Measurements from ENCODE around the gene LSAMP. TPM values are rescaled to one million over a fixed set of nuclear protein-coding genes. Genes with fewer than 3 reads are reported as not detected.

The LSAMP gene
- total and polyA plus RNA-seq, 2 of the 8 experiments (the other 6 are each of a cell fraction or from before 2014, with no cell fraction given) = 1.8 to 5.7 TPM

DNA sequence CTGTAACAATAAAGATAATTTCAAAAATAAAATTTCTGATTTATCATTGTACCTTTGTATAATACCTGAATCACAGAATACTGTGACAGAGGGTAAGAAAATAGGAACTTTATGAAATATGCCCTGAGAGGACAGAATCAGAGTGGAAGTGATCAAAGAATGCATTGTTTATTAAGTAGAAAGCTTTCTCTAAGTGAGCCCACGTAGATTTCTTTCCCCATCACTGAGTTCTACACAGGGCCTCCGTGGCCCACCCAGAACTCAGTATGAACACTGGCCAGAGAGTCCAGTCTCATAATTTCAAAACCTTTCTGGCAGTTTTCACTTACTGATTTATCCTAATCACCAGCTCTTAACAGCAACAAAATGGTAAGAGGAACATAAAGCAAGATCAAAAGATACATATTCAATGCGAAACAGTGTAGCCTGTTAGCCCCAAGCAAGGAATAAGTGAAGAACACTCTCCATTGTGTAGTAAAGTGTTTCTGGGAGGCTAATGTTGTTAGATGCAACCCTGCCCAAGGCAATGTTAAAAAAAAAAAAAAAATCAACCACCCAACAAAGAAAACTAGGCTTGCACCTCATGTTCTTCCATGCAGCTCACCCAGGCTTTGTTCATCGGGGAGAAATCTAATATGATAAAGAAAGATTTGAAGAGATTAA lies 341.3 kb downstream of the LSAMP start:
- H2BK12ac ChIP-seq (ENCODE audit: low read depth, low read length) = no peak overlapping the region
- H2BK15ac ChIP-seq (ENCODE audit: low read length) = no peak overlapping the region
- no peak for FAIRE-seq
- H3K18ac ChIP-seq (ENCODE audit: extremely low read depth, low read length) = no peak overlapping the region
- ChIA-PET CTCF (ENCODE audit: partially characterized antibody) (no interaction called here), POLR2A (ENCODE audit: partially characterized antibody) (interaction anchor here (0.7 kb wide), 1 partner anchor 29 kb away, joined by 3 read pairs; no protein-coding TSS in a partner anchor)
- no peak overlapping the region for H3K56ac ChIP-seq (replicated peaks; ENCODE audit: insufficient read length, low read depth, low read length)
- H3K79me1 ChIP-seq (ENCODE audit: low read depth, low read length) = no peaks in the 10 kb centered on the region
- 90% methylated on average over 4 of the region's 4 CpGs; no CpG with 5 or more reads in 1 of the 2 experiments for WGBS, 2 experiments (ENCODE audit: extremely low coverage in 1 of 2, insufficient coverage in 1 of 2, insufficient read length in 1 of 2, insufficient replicate concordance in 2 of 2, low coverage in 1 of 2, low lambda C conversion rate in 2 of 2, missing lambda C conversion rate in 1 of 2)
- no peak overlapping the region for H3K27ac ChIP-seq (ENCODE audit: low read depth, low read length)
- H2AK5ac ChIP-seq (ENCODE audit: low read depth, low read length) = no peak overlapping the region
- H4K8ac ChIP-seq (ENCODE audit: extremely low read depth, insufficient read depth, low read length) = no peak overlapping the region
- H3K4ac ChIP-seq (replicated peaks; ENCODE audit: insufficient read length, low read depth, low read length) = no peak overlapping the region
- H4K91ac ChIP-seq (replicated peaks; ENCODE audit: insufficient read length, low read length) = no peak overlapping the region
- no peaks in the 10 kb centered on the region for H4K20me1 ChIP-seq (replicated peaks in 1 of 2; ENCODE audit: control insufficient read depth in 1 of 2, insufficient read depth in 2 of 2, low read length in 2 of 2)
- H3K4me2 ChIP-seq (ENCODE audit: insufficient read depth in 1 of 2, low read depth in 2 of 2, low read length in 2 of 2) = no peak overlapping the region
- no peaks in the 10 kb centered on the region for H3K36me3 ChIP-seq (ENCODE audit: control insufficient read depth in 2 of 4, insufficient read depth in 4 of 4, low read length in 3 of 4)
- no peak overlapping the region for H2BK5ac ChIP-seq (ENCODE audit: low read depth, low read length)
- H3K14ac ChIP-seq (ENCODE audit: insufficient read length) = no peak overlapping the region
- H3K23me2 ChIP-seq (ENCODE audit: low read depth, low read length) = no peaks in the 10 kb centered on the region
- H3K4me3 ChIP-seq (ENCODE audit: extremely low read depth in 1 of 4, insufficient read depth in 2 of 4, low read depth in 3 of 4, low read length in 4 of 4) = no peak overlapping the region
- no peak overlapping the region for H2AFZ ChIP-seq (ENCODE audit: low read length)
- no peaks in the 10 kb centered on the region; a peak in 1 of 4 replicates for H3K79me2 ChIP-seq (ENCODE audit: control insufficient read depth in 1 of 2, insufficient read depth in 2 of 2, low read length in 2 of 2)
- H3K23ac ChIP-seq (ENCODE audit: insufficient read length) = no peak overlapping the region
- H2BK20ac ChIP-seq (ENCODE audit: low read length) = no peak overlapping the region
- no peak for DNase-seq (ENCODE audit: low read depth in 1 of 2, low spot score in 2 of 2)
- H3K4me1 ChIP-seq (replicated peaks in 1 of 4; ENCODE audit: control insufficient read depth in 3 of 4, insufficient read depth in 4 of 4, low read length in 3 of 4) = 0 out of 7 replicates have a peak, but pooled peaks cover 0 to 2% (median 0%) of the 10 kb centered on the region in 4 experiments
- no peak overlapping the region for H2BK120ac ChIP-seq (replicated peaks; ENCODE audit: low read depth, low read length)
- H3K9ac ChIP-seq (replicated peaks in 1 of 4; ENCODE audit: extremely low read depth in 1 of 4, low read depth in 3 of 4, low read length in 3 of 4) = no peak overlapping the region
- H4K5ac ChIP-seq (ENCODE audit: insufficient read length, low read depth, low read length) = no peak overlapping the region
- H3K27me3 ChIP-seq (replicated peaks in 1 of 4; ENCODE audit: control insufficient read depth in 3 of 4, extremely low read depth in 1 of 4, insufficient read depth in 3 of 4, low read length in 3 of 4) = no peaks in the 10 kb centered on the region
- no peaks in the 10 kb centered on the region for H3K9me3 ChIP-seq (ENCODE audit: insufficient read depth in 2 of 2, low read depth in 1 of 2, low read length in 1 of 2)
- no peak for TF ChIP-seq SUZ12 (IDR thresholded peaks at IDR 0.05; ENCODE audit: low read length)
- no peak for TF ChIP-seq HDAC6 (IDR thresholded peaks at IDR 0.05; ENCODE audit: low read depth, low read length)
- TF ChIP-seq, protein P1, sequence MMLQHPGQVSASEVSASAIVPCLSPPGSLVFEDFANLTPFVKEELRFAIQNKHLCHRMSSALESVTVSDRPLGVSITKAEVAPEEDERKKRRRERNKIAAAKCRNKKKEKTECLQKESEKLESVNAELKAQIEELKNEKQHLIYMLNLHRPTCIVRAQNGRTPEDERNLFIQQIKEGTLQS (IDR thresholded peaks at IDR 0.05; ENCODE audit: insufficient read depth, low read depth, low read length) = no peak
- TF ChIP-seq RAD21 (IDR thresholded peaks at IDR 0.05 in 1 of 2, conservative IDR thresholded peaks at IDR 0.05 in 1 of 2; ENCODE audit: low read depth in 2 of 2, low read length in 2 of 2) = no peak
- TF ChIP-seq EP300 (IDR thresholded peaks at IDR 0.05; ENCODE audit: borderline replicate concordance in 1 of 2, low read depth in 2 of 2, low read length in 2 of 2) = no peak
- no peak for TF ChIP-seq PHF8 (conservative IDR thresholded peaks at IDR 0.05; ENCODE audit: low read depth, low read length)
- TF ChIP-seq ASH2L (IDR thresholded peaks at IDR 0.05; ENCODE audit: low read length) = no peak
- TF ChIP-seq SRF (IDR thresholded peaks at IDR 0.05; ENCODE audit: low read depth, low read length) = no peak
- TF ChIP-seq EZH2 (IDR thresholded peaks at IDR 0.05; ENCODE audit: low read depth, low read length, severe bottlenecking) = no peak
- no peak for TF ChIP-seq KDM4A (IDR thresholded peaks at IDR 0.05; ENCODE audit: low read depth, low read length, severe bottlenecking)
- no peak for TF ChIP-seq SIX5 (IDR thresholded peaks at IDR 0.05; ENCODE audit: low read depth, low read length)
- no peak for TF ChIP-seq POLR2AphosphoS5 (IDR thresholded peaks at IDR 0.05; ENCODE audit: low read depth, low read length)

Measured in H1 (cell line).